Ureter (tissue), 1 donor: ENCODE data around the gene HSFX4. TPM values are rescaled to one million over a fixed set of nuclear protein-coding genes. Genes with fewer than 3 reads are reported as not detected.
"Not testable (repeated sequence)": the region's sequence is repeated elsewhere in the genome, so short reads cannot be mapped to it uniquely, and the experiment has no call there.

Experiments
- DNase-seq: peaks from one replicate; pipeline ENCODE4 v3.0.0-alpha.2; 2020; ENCODE audit warnings: low spot score
- total RNA-seq: library from RNA; stranded (reverse); gene quantifications from one replicate; pipeline ENCODE4 v1.2.4, GENCODE V29; 2023
- donor health status: DM: yes; HTN: yes; CAD: no.

Gene HSFX4
- total RNA-seq, 1 donor from 2014 or later, result not detected

DNA sequence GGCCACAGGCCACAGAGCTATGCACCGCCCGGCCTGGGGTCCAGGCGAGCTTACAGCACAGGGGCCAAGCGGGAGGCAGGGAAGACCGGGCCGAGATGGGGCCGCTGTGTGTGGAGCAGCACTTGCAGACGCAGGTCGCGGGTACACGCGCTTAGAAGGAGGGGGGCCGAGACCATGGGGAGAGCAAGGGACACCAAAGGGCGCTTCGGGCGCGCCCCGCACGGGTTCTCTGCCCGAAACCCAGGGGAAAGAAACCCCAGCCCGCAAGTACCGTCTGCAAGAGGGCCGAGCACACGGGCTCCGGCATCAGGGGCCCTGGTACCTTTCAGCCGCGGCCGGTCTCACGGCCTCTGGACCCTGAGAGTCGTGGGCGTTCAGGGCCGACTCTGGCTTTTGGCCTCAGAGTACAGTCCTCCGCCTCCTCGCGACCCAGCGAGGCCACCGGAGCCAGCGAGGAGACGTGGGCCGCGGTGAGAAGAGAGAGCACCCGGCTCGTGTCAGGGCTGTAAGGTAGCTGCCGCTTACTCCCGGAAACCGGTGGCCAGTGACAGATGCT, 8.6 kb downstream of the HSFX4 start:
- DNase-seq, result peak; percentile 46

- DNase-seq, result peak; percentile 94
These were observed 9.1 kb downstream of the HSFX4 start, which contains the start of gene EOLA2 for GRCh38 chrX:149938427-149938880. TSS of gene EOLA2 (minus strand) at chrX:149938491. CDS start at chrX:149933874, 4,617 bp downstream.

GRCh38 chrX:149938881-149939654, 9.7 kb downstream of the HSFX4 start:
- peak; percentile 96 for DNase-seq

DNA sequence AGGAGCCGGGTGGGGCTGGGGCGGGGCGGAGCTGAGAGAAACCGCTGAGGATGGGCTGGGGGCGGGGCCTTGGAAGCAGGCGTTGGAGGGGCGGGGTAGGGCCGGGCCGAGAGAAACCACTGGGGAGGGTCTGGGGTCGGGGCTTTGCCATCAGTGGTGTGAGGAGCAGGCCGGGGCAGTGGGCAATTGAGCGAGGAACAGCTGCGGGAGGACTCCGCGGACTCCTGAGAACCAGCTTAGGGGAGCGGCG, 10.2 kb downstream of the HSFX4 start:
- no peak for DNase-seq

DNA sequence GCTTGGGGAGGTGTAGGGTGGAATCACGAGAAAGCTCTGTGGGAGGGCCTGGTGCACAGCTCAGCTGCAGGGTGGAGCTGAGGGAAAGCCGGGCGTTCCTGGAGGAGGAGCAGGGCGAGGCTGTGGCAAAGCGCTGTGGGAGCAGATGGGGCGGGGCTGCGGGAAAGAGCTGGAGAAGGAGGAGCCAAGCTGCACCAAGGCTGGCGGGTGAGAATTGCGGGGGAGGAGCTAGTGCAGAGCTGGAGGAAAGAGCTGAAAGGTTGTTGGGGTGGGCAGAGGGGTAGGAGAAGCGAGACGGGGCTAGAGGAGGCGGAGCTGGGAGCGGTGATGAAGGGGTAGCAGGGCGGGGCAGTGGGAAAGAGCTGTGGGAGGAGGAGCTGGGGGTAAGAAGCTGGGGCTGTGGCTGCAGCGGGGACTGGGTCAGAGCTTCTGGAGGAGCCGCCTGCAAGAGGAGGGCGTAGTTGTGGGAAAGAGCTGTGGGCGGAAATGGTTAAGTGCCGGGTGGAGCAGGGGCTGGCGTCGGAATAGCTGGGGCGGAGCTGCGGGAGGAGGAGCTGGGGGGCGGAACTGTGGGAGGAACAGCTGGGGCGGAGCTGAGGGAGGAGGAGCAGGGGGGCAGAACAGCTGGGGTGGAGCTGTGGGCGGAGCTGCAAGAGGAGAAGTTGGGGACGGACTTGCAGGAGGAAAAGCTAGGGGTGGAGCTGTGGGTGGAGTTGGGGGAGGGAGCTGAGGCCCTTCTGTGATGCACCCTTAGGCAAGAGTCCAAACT, 10.7 kb downstream of the HSFX4 start:
- DNase-seq, result peak; percentile 96

- DNase-seq, result not testable (repeated sequence)
These were observed 11.3 kb downstream of the HSFX4 start for GRCh38 chrX:149940674-149941024.

DNA sequence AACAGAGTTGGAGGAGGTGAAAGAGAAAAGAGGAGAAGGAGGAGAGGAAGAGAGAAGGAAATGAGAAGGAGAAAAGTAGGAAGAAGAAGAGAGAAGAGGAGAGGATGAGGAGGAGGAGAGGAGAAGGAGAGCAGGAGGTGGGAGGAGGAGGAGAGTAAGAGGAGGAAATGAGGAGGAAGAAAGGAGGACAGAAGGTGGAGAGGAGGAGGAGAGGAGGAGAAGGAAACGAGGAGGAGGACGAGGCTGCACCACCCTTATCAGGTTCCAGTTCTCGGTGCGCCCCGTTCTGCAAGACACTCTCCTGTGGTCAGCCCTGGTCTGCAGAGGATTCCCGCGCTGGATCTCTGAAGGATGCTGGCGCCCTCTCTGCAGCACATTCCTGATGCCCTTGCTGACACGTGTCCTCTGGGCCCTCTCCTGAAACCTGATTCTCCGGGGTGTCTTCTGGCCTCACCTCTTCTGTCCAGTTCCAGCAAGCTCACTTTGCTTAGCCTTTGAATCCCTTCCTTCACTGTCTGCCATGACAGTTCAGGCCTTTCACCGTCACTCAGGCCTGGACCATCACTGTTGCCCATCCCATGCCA, 15.8 kb downstream of the HSFX4 start:
- not testable (repeated sequence) for DNase-seq

DNA sequence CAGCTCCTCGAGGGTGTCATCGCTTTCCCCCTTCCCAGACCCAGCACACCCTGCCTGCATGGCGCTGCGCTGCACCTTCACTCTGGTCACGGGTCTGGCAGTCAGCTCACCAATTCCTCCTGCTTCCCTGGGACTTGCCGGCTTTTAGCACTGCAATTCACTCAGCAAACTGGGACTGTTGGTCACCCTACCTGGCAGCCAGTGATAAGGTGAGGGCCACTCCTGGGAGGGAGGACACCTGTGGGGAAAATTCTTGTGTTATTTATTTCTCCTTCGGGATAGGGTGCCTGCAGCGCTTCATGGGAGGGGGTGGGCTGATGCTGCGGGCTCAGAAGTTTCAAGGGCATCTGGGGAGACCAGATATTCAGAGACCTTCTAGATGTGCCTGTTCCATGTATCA, 16.4 kb downstream of the HSFX4 start:
- not testable (repeated sequence) for DNase-seq

GRCh38 chrX:149946932-149947331, 17.6 kb downstream of the HSFX4 start:
- not testable (repeated sequence) for DNase-seq

- no peak for DNase-seq
These were observed 18.6 kb downstream of the HSFX4 start for GRCh38 chrX:149948016-149948415.

- DNase-seq, result no peak
These were observed 20.5 kb downstream of the HSFX4 start for GRCh38 chrX:149949743-149950436.

- no peak for DNase-seq
These were observed 21.3 kb downstream of the HSFX4 start for GRCh38 chrX:149950681-149951080.

DNA sequence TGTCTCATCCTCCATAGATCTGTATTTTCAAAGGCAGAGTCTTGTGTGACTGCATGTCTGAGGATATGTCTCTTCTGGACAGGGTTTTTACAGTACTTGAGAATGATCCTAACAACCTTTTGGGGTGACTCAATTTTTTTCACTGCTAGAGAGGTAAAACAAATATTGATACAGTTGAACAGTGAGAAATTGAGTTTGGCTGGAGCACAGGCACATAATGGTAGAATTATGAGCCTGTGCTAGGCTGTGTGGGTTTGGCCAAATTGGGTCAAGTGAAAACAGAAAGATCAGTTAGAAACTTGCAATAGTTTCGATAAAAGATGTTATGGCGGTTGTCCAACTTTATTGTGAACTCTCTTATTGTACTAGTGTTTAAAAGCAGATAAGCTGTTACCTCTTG, 32.2 kb downstream of the HSFX4 start:
- DNase-seq, result no peak

DNA sequence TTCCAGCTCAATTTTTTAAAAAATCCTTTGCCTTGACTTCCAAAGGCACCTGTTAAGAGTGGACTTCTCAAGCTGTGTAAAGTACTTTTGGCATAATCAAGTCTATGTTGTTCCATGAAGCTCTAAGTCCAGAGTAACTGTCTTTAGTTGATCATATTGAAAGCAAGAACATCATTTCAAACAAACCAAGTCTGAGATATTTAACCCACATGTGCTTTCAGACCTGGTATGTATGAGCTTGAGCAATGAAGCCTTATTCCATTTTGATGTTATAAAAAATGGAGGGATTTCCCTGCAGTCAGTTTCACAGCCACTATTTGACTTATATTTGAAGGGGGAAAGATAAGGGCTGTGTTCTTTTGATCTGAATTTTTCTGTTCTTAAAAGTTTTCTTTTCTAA, 32.6 kb downstream of the HSFX4 start:
- DNase-seq, result no peak

DNA sequence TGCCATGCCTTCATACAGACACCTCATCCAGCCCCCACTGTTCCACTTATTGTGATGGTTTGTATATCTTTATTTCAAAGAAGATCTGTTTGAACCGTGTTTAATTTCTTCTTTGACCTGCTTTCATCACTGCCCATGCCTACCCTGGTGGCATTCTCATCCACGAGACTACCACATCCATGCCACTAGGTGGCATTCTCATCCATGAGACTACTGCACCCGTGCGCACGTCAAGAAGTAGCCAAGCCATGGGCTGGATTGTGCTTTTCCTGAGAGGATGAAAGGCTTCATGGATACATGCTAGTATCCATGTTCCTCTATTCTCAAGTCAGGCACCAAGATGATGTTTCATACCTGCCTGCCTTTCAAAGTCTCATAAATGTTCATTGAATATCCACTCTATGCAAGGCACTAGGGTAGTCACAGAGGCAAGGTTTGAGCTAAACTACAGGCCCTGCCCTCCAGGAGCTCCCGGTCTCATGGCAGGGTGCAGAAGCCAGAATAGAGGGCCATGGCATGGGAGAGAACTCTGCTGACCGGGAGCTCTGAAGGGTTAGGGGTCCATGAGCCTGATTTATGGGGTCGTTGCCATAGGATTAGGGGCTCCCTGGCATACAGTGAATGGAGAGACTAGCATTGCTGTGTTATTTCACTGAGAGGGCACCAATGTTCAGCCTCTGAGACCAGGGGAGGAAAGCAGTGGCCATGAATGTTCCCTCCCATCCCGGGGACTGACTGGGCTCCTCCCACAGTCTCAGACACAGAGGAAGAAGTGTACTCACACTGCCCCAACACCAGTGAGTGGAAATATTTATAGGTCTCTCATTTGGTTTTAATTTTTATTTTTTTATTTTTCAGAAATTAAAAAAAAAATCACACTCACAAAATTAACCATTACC, 33.7 kb downstream of the HSFX4 start:
- DNase-seq, result no peak

- DNase-seq, result no peak
These were observed 49.8 kb downstream of the HSFX4 start for GRCh38 chrX:149979126-149979644.
